H1 (cell line): ENCODE data around the gene KIAA1671. TPM values are rescaled to one million over a fixed set of nuclear protein-coding genes. Genes with fewer than 3 reads are reported as not detected.

Source experiments
- RAD21 ChIP-seq, 2 experiments: IDR thresholded peaks in 1 of 2; conservative IDR thresholded peaks in 1 of 2; 2 replicates each; pipeline ENCODE4 v1.6.1; 2011; ENCODE audit warnings: low read depth in 2 of 2, low read length in 2 of 2, improper control_type of control experiment in 1 of 2, inconsistent platforms in 1 of 2, mild to moderate bottlenecking in 1 of 2, moderate library complexity in 1 of 2
- polyA plus RNA-seq, 7 experiments: library from polyadenylated mRNA; depleted of rRNA in 3 of 7; stranded (reverse) in 5 of 7; unstranded in 2 of 7; fragments of >200 nt in 5 of 7; fragments of 200-250 nt in 2 of 7; gene quantifications; 1 replicate in 5 of 7; 2 replicates in 1 of 7; 4 replicates in 1 of 7; pipeline versions ENCODE4 v1.2.1 to v1.2.3, GENCODE V29; 2011 to 2013; ENCODE audit warnings: missing spikeins in 2 of 7, mixed read lengths in 2 of 7
- total RNA-seq: library from RNA; stranded (reverse); fragmentation: NEBNext Ultra II Directional; extraction: Animal tissue kit (Norgen Biotek cat#: 25700); gene quantifications from 2 replicates; pipeline ENCODE4 v1.2.1, GENCODE V29; 2021

The KIAA1671 gene
- total and polyA plus RNA-seq, 2 of the 8 experiments (the other 6 are each of a cell fraction or from before 2014, with no cell fraction given) = 6.4 to 23.9 TPM

DNA sequence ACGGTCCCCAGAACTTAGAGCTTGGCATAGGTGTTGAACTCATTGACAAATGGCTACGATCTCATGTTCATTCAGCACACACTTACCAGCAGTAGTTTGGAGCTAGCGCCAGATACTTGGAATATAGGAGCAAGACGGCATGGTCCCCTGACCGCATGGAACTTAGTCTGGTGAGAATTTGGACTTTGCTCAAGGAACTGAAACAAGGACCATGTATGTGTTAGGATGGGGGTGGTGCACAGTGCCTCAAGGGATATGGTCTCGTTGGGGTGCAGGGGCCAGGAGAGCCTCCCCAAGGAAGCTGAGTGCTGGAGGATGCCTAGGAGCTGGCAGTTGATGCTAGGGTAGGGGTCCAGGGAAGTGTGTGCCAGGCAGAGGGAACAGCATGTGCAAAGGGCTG lies 119.2 kb downstream of the KIAA1671 start (continued):
- no peak for TF ChIP-seq RAD21 (IDR thresholded peaks at IDR 0.05 in 1 of 2, conservative IDR thresholded peaks at IDR 0.05 in 1 of 2; ENCODE audit: low read depth in 2 of 2, low read length in 2 of 2)
- TF ChIP-seq, all 59 proteins: peak for 0
